GM12878 (cell line): ENCODE data around the gene DDX46. TPM values are rescaled to one million over a fixed set of nuclear protein-coding genes. Genes with fewer than 3 reads are reported as not detected.

ENCODE experiments used
- ATAC-seq: fragments of 200-7000 bp; cut with Tn5 transposase; 3 replicates; pipeline ENCODE4 v1.9.1; 2020; ENCODE audit warnings: mild to moderate bottlenecking, moderate library complexity
- BruUV-seq: library from RNA; stranded (reverse); fragments of 400-500 nt; replicated peaks from 2 replicates; lab custom pipeline; 2021; lab: Mats Ljungman, UMichigan
- CTCF ChIA-PET: fragments of 300-600 bp; sonication (Branson Sonifier 250); formaldehyde crosslinking; extraction: SDS; loops from one replicate; lab custom pipeline; 2021; ENCODE audit warnings: inconsistent platforms; lab: Yijun Ruan, JAX
- POLR2A ChIA-PET: fragments of 350-600 bp; formaldehyde crosslinking; extraction: SDS; loops from one replicate; lab custom pipeline; 2021; ENCODE audit warnings: inconsistent platforms; lab: Charles Lee
- RAD21 ChIA-PET: fragments of 300-600 bp; sonication (Branson Sonifier 250); formaldehyde crosslinking; loops from one replicate; lab custom pipeline; 2023; ENCODE audit warnings: antibody characterized with exemption; ENCODE audit not compliant: unreplicated experiment; lab: Charles Lee
- SMC1A ChIA-PET: fragments of 300-600 bp; sonication (Branson Sonifier 250); formaldehyde crosslinking; loops from one replicate; lab custom pipeline; 2023; ENCODE audit not compliant: unreplicated experiment, uncharacterized antibody; lab: Charles Lee
- DNase-seq: peaks from one replicate; pipeline ENCODE4 v3.0.0-alpha.2; 2011; ENCODE audit warnings: low read depth, low spot score
- FAIRE-seq: peaks from 3 replicates; lab custom pipeline; 2011; peaks lifted over from hg19 to GRCh38; lab: Jason Lieb, UNC
- H2AFZ ChIP-seq: 2 replicates; pipeline ENCODE4 v1.6.0; 2011; ENCODE audit warnings: low read depth, low read length, control low read depth; ENCODE audit not compliant: control insufficient read depth
- H3K27ac ChIP-seq: 2 replicates; pipeline ENCODE4 v1.5.1; 2011; ENCODE audit warnings: control low read depth; ENCODE audit not compliant: control insufficient read depth, insufficient read depth
- H3K27me3 ChIP-seq, 2 experiments: replicated peaks in 1 of 2; 2 replicates each; pipeline versions ENCODE4 v1.6.0 to v1.6.1; 2011; ENCODE audit warnings: low read length in 1 of 2; ENCODE audit not compliant: control insufficient read depth in 2 of 2, insufficient read depth in 2 of 2
- H3K36me3 ChIP-seq, 2 experiments: 2 replicates each; pipeline ENCODE4 v1.5.1; 2011; ENCODE audit warnings: low read length in 1 of 2; ENCODE audit not compliant: control insufficient read depth in 2 of 2, insufficient read depth in 2 of 2
- H3K4me1 ChIP-seq: 2 replicates; pipeline ENCODE4 v1.6.1; 2011; ENCODE audit warnings: mild to moderate bottlenecking, low read length, moderate library complexity, mixed read lengths; ENCODE audit not compliant: control insufficient read depth, insufficient read depth
- H3K4me2 ChIP-seq: 2 replicates; pipeline ENCODE4 v1.6.0; 2011; ENCODE audit warnings: control low read depth; ENCODE audit not compliant: control insufficient read depth, insufficient read depth
- H3K4me3 ChIP-seq: fragments of 200-600 bp; sonication (generic); 2 replicates; pipeline ENCODE4 v1.5.1; 2016
- H3K79me2 ChIP-seq: 2 replicates; pipeline ENCODE4 v1.6.0; 2011; ENCODE audit warnings: low read length; ENCODE audit not compliant: control insufficient read depth, insufficient read depth
- H3K9ac ChIP-seq: 2 replicates; pipeline ENCODE4 v1.8.0; 2011; ENCODE audit warnings: low read length, control low read depth, mixed read lengths; ENCODE audit not compliant: control insufficient read depth, insufficient read depth
- H3K9me3 ChIP-seq: replicated peaks from 3 replicates; pipeline ENCODE4 v1.5.1; 2011; ENCODE audit warnings: mild to moderate bottlenecking, low read length; ENCODE audit not compliant: control insufficient read depth, insufficient read depth
- H4K20me1 ChIP-seq: 2 replicates; pipeline ENCODE4 v1.6.0; 2011; ENCODE audit not compliant: control insufficient read depth, insufficient read depth
- CREM ChIP-seq: IDR thresholded peaks from 2 replicates; pipeline ENCODE4 v1.6.1; 2014; ENCODE audit warnings: antibody characterized with exemption, low read depth
- EP300 ChIP-seq, 2 experiments: fragments of 150-350 bp in 1 of 2; IDR thresholded peaks; 2 replicates each; pipeline ENCODE4 v1.6.1; 2011 to 2012; ENCODE audit warnings: low read depth in 2 of 2, low read length in 2 of 2, borderline replicate concordance in 1 of 2, improper control_type of control experiment in 1 of 2, inconsistent platforms in 1 of 2; ENCODE audit not compliant: control insufficient read depth in 1 of 2
- HCFC1 ChIP-seq: fragments of 150-350 bp; IDR thresholded peaks from 2 replicates; pipeline ENCODE4 v1.6.1; 2014; ENCODE audit warnings: low read length
- NR2C2 ChIP-seq: IDR thresholded peaks from 2 replicates; pipeline ENCODE4 v1.6.1; 2011; ENCODE audit warnings: borderline replicate concordance, low read depth; ENCODE audit not compliant: control insufficient read depth, insufficient read length
- RAD21 ChIP-seq: IDR thresholded peaks from 2 replicates; pipeline ENCODE4 v1.6.1; 2011; ENCODE audit warnings: mild to moderate bottlenecking, low read depth, low read length, moderate library complexity; ENCODE audit not compliant: insufficient read depth
- RAD51 ChIP-seq: fragments of 450-650 bp; IDR thresholded peaks from 2 replicates; pipeline ENCODE4 v1.6.1; 2016; ENCODE audit warnings: moderate library complexity, mild to moderate bottlenecking, inconsistent platforms
- RUNX3 ChIP-seq: IDR thresholded peaks from 2 replicates; pipeline ENCODE4 v1.6.1; 2012; ENCODE audit warnings: low read length, inconsistent platforms
- TARDBP ChIP-seq: IDR thresholded peaks from 2 replicates; pipeline ENCODE4 v1.6.1; 2016; ENCODE audit warnings: borderline replicate concordance
- ZNF384 ChIP-seq: IDR thresholded peaks from 2 replicates; pipeline ENCODE4 v1.6.1; 2012; ENCODE audit warnings: low read depth, mild to moderate bottlenecking, low read length, improper control_type of control experiment, borderline replicate concordance
- ZNF622 ChIP-seq: fragments of 450-650 bp; IDR thresholded peaks from 2 replicates; pipeline ENCODE4 v1.6.1; 2017; ENCODE audit warnings: mild to moderate bottlenecking, inconsistent platforms
- WGBS: methylation state at CpG from one replicate; pipeline ENCODE4 v1.1.6; 2016; ENCODE audit warnings: low lambda C conversion rate; ENCODE audit not compliant: insufficient replicate concordance, insufficient coverage; ENCODE audit errors: missing lambda C conversion rate; 5-methylcytosine and 5-hydroxymethylcytosine counted together
- in situ Hi-C: fragments of 300-500 bp; cut with MboI; formaldehyde crosslinking; loops from 9 replicates; pipeline ENCODE4 v1.14.3; 2018; ENCODE audit warnings: mixed read lengths
- intact Hi-C: fragments of 100-400 bp; cut with micrococcal nuclease; formaldehyde crosslinking; loops from one replicate; pipeline ENCODE4 v1.14.2; 2022; ENCODE audit not compliant: unreplicated experiment
- polyA plus RNA-seq, 11 experiments: library from polyadenylated mRNA; depleted of rRNA in 4 of 11; unstranded in 6 of 11; stranded (reverse) in 5 of 11; fragments of >200 nt; fragmentation: Nextera tagmentation in 4 of 11; fragmentation: Illumina TruSeq in 1 of 11; extraction: Ambion mirVana in 4 of 11; extraction: Trizol in 1 of 11; gene quantifications; 1 replicate in 1 of 11; 2 replicates in 10 of 11; pipeline versions ENCODE4 v1.2.1 to v1.2.3, GENCODE V29; 2011 to 2016; ENCODE audit warnings: inconsistent platforms in 2 of 11, missing spikeins in 2 of 11, low read depth in 1 of 11
- total RNA-seq, 4 experiments: library from RNA; depleted of rRNA in 3 of 4; stranded (reverse); fragments of >200 nt in 3 of 4; fragmentation: Illumina TruSeq in 1 of 4; extraction: Trizol in 1 of 4; gene quantifications; 2 replicates each; pipeline versions ENCODE4 v1.2.1 to v1.2.3, GENCODE V29; 2013 to 2021
- TF ChIP-seq, protein P1 (sequence below): fragments of 450-650 bp; IDR thresholded peaks from 2 replicates; pipeline ENCODE4 v1.6.1; 2017; ENCODE audit warnings: mild to moderate bottlenecking, low read depth, inconsistent platforms; ENCODE audit not compliant: poor library complexity, severe bottlenecking

Gene DDX46
- total and polyA plus RNA-seq, 10 of the 15 experiments (the other 5 are each of a cell fraction or from before 2014, with no cell fraction given), result 23.0 to 77.1 (median 42.2) TPM

DNA sequence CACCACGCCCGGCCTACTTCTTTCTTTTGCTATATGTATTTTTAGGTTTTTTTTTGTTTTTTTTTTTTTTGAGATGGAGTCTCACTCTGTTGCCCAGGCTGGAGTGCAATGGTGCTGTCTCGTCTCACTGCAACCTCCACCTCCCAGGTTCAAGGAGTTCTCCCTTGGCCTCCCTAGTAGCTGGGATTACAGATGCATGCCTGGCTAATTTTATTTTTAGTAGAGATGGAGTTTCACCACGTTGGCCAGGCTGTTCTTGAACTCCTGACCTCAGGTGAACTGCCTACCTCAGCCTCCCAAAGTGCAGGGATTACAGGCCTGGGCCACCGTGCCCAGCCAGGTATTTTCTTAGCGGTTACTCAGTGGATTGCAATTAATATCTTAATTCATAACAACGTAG, 63.3 kb downstream of the DDX46 start:
- TF ChIP-seq NR2C2 (no peak), RAD21 (no peak), EP300 (IDR thresholded peaks at IDR 0.05; ENCODE audit: borderline replicate concordance in 1 of 2, control insufficient read depth in 1 of 2, low read depth in 2 of 2, low read length in 2 of 2) (no peak)
- Histone ChIP-seq H3K9ac (no peak overlapping the region), H3K4me3 (no peak overlapping the region), H2AFZ (no peak overlapping the region), H3K27me3 (no peaks in the 10 kb centered on the region), H3K4me1 (no peaks in the 10 kb centered on the region), H3K36me3 (peaks cover 5 to 19% of the 10 kb centered on the region in 2 experiments), H3K27ac (no peak overlapping the region), H4K20me1 (no peaks in the 10 kb centered on the region), H3K4me2 (no peak overlapping the region), H3K79me2 (no peaks in the 10 kb centered on the region), H3K9me3 (no peaks in the 10 kb centered on the region)
- no peak for ATAC-seq
- ChIA-PET POLR2A (interaction anchor here (0.6 kb wide), 1 partner anchor 158 kb away, joined by 3 read pairs; no protein-coding TSS in a partner anchor), SMC1A (no interaction called here), CTCF (no interaction called here), RAD21 (no interaction called here)
- intact Hi-C loops (no loop called here), in situ Hi-C loops (no loop called here)
- FAIRE-seq, result no peak
- DNase-seq, result no peak
- BruUV-seq, result no TSS peak
- 88% methylated on average over 7 of the region's 7 CpGs for WGBS

GRCh38 chr5:134824681-134825080, 66.1 kb downstream of the DDX46 start:
- WGBS, result 94% methylated on average over 1 of the region's 1 CpG
- H3K4me3 ChIP-seq, result no peak overlapping the region
- CTCF ChIA-PET, result interaction anchor here (1.1 to 1.4 kb wide), 2 partner anchors 27 to 67 kb away, joined by 3 to 4 read pairs; partner anchors contain the start of gene DDX46
- POLR2A ChIA-PET, result interaction anchor here (0.8 kb wide), 1 partner anchor 79 kb away, joined by 4 read pairs; no protein-coding TSS in a partner anchor
- no TSS peak for BruUV-seq
- no peak overlapping the region for H3K9ac ChIP-seq
- SMC1A ChIA-PET, result interaction anchor here (1.0 to 1.2 kb wide), 4 partner anchors 13 to 78 kb away, joined by 3 read pairs; partner anchors contain the start of gene C5orf24
- no peaks in the 10 kb centered on the region for H3K27me3 ChIP-seq
- FAIRE-seq (no peak), DNase-seq (no peak), ATAC-seq (no peak)
- no peak overlapping the region for H3K4me2 ChIP-seq
- H2AFZ ChIP-seq, result no peak overlapping the region
- in situ Hi-C loops (no loop called here), intact Hi-C loops (no loop called here)
- no peaks in the 10 kb centered on the region for H3K9me3 ChIP-seq
- RAD21 ChIA-PET, result no interaction called here
- H3K4me1 ChIP-seq, result no peaks in the 10 kb centered on the region
- H3K79me2 ChIP-seq, result no peaks in the 10 kb centered on the region
- H3K27ac ChIP-seq, result no peak overlapping the region
- H4K20me1 ChIP-seq, result no peaks in the 10 kb centered on the region
- H3K36me3 ChIP-seq, result peaks cover 2 to 26% of the 10 kb centered on the region in 2 experiments
- TF ChIP-seq EP300 (IDR thresholded peaks at IDR 0.05; ENCODE audit: borderline replicate concordance in 1 of 2, control insufficient read depth in 1 of 2, low read depth in 2 of 2, low read length in 2 of 2) (no peak), ZNF384 (no peak), RUNX3 (no peak), TARDBP (no peak), HCFC1 (no peak), CREM (no peak), RAD51 (no peak), ZNF622 (no peak)
- TF ChIP-seq, protein P1, sequence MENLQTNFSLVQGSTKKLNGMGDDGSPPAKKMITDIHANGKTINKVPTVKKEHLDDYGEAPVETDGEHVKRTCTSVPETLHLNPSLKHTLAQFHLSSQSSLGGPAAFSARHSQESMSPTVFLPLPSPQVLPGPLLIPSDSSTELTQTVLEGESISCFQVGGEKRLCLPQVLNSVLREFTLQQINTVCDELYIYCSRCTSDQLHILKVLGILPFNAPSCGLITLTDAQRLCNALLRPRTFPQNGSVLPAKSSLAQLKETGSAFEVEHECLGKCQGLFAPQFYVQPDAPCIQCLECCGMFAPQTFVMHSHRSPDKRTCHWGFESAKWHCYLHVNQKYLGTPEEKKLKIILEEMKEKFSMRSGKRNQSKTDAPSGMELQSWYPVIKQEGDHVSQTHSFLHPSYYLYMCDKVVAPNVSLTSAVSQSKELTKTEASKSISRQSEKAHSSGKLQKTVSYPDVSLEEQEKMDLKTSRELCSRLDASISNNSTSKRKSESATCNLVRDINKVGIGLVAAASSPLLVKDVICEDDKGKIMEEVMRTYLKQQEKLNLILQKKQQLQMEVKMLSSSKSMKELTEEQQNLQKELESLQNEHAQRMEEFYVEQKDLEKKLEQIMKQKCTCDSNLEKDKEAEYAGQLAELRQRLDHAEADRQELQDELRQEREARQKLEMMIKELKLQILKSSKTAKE, result no peak
